NCI-H146 treated with DMSO at 0.1 percent for 48 hours (cell line): Measurements from ENCODE around the gene C10orf71.

Source experiments
- DNase-seq: peaks from one replicate; lab custom pipeline; 2025; ENCODE audit not compliant: unreplicated experiment; lab: John Stamatoyannopoulos, UW

C10orf71 gene

GRCh38 chr10:49332333-49332732 lies 33.4 kb downstream of the C10orf71 start:
- no peak for DNase-seq

- DNase-seq, result no peak
Observed at GRCh38 chr10:49332768-49333167, 33.8 kb downstream of the C10orf71 start.

- no peak for DNase-seq
Observed at GRCh38 chr10:49333192-49333591, 34.2 kb downstream of the C10orf71 start.

- no peak for DNase-seq
Observed at GRCh38 chr10:49334964-49335363, 36.0 kb downstream of the C10orf71 start.

- DNase-seq, result no peak
Observed at GRCh38 chr10:49335364-49335972, 36.5 kb downstream of the C10orf71 start.

GRCh38 chr10:49338604-49339003 lies 39.6 kb downstream of the C10orf71 start:
- no peak for DNase-seq

GRCh38 chr10:49344840-49345239 lies 45.9 kb downstream of the C10orf71 start:
- DNase-seq, result no peak

- no peak for DNase-seq
Observed at GRCh38 chr10:49347342-49347741, 48.4 kb downstream of the C10orf71 start.

- DNase-seq, result no peak
Observed at GRCh38 chr10:49347827-49348226, 48.9 kb downstream of the C10orf71 start.

- DNase-seq, result no peak
Observed at GRCh38 chr10:49348593-49348992, 49.6 kb downstream of the C10orf71 start.

GRCh38 chr10:49349390-49349789 lies 50.4 kb downstream of the C10orf71 start:
- DNase-seq, result no peak

- DNase-seq, result no peak
Observed at GRCh38 chr10:49350138-49350537, 51.2 kb downstream of the C10orf71 start.

- DNase-seq, result no peak
Observed at GRCh38 chr10:49350846-49351532, 52.0 kb downstream of the C10orf71 start.

GRCh38 chr10:49351669-49352068 lies 52.7 kb downstream of the C10orf71 start:
- DNase-seq, result no peak

GRCh38 chr10:49352323-49352722 lies 53.4 kb downstream of the C10orf71 start:
- no peak for DNase-seq

- DNase-seq, result no peak
Observed at GRCh38 chr10:49353026-49353894, 54.3 kb downstream of the C10orf71 start.

- DNase-seq, result no peak
Observed at GRCh38 chr10:49353895-49354566, 55.1 kb downstream of the C10orf71 start.

- no peak for DNase-seq
Observed at GRCh38 chr10:49354593-49354992, 55.6 kb downstream of the C10orf71 start.

- DNase-seq, result no peak
Observed at GRCh38 chr10:49355221-49355620, 56.3 kb downstream of the C10orf71 start.

GRCh38 chr10:49356181-49356580 lies 57.2 kb downstream of the C10orf71 start:
- no peak for DNase-seq

- DNase-seq, result no peak
Observed at GRCh38 chr10:49356944-49357343, 58.0 kb downstream of the C10orf71 start.
